ENCODE data around the gene MAP2K2. TPM values are rescaled to one million over a fixed set of nuclear protein-coding genes. Genes with fewer than 3 reads are reported as not detected.

The MAP2K2 gene
- total RNA-seq, 4 donors from 2014 or later, result 136 to 199 (median 195) TPM

GRCh38 chr19:4113398-4114088, 10.4 kb downstream of the MAP2K2 start:
- H3K27me3 ChIP-seq, result no peaks in the 10 kb centered on the region
- in situ Hi-C loops (cut with MboI; ENCODE audit: low pct_ligation_motif_present in 1 of 4, low pct_unique_long_range_greater_than_20kb in 1 of 4, low sequenced_read_pairs in 3 of 4) (no loop called here), intact Hi-C loops (cut with DNase I; ENCODE audit: low total_unique reads) (no loop called here)
- H3K9me3 ChIP-seq, result no peaks in the 10 kb centered on the region
- no peak overlapping the region for H3K4me3 ChIP-seq
- 69 to 83% methylated on average over 6 to 22 of the region's 22 CpGs for whole genome bisulfite sequencing, 2 donors (ENCODE audit: low coverage in 1 of 2)
- peaks cover 0 to 43% (median 13%) of the 10 kb centered on the region in 4 donors for H3K36me3 ChIP-seq
- H3K27ac ChIP-seq, result peak overlapping the region in 1 of 4 donors; percentile 35
- no peak for DNase-seq
- peaks cover 0 to 4% (median 1%) of the 10 kb centered on the region in 4 donors for H3K4me1 ChIP-seq
- TF ChIP-seq, protein P1, sequence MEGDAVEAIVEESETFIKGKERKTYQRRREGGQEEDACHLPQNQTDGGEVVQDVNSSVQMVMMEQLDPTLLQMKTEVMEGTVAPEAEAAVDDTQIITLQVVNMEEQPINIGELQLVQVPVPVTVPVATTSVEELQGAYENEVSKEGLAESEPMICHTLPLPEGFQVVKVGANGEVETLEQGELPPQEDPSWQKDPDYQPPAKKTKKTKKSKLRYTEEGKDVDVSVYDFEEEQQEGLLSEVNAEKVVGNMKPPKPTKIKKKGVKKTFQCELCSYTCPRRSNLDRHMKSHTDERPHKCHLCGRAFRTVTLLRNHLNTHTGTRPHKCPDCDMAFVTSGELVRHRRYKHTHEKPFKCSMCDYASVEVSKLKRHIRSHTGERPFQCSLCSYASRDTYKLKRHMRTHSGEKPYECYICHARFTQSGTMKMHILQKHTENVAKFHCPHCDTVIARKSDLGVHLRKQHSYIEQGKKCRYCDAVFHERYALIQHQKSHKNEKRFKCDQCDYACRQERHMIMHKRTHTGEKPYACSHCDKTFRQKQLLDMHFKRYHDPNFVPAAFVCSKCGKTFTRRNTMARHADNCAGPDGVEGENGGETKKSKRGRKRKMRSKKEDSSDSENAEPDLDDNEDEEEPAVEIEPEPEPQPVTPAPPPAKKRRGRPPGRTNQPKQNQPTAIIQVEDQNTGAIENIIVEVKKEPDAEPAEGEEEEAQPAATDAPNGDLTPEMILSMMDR (IDR thresholded peaks at IDR 0.05), result no peak
- TF ChIP-seq POLR2A (IDR thresholded peaks at IDR 0.05), result no peak
- no peak for TF ChIP-seq POLR2AphosphoS5 (IDR thresholded peaks at IDR 0.05)
- no peak for TF ChIP-seq EP300 (IDR thresholded peaks at IDR 0.05; ENCODE audit: low read depth)

- 95 to 100% methylated on average over 2 to 17 of the region's 17 CpGs for WGBS, 2 donors (ENCODE audit: low coverage in 1 of 2)
- DNase-seq, result no peak
- no peak overlapping the region for H3K27ac ChIP-seq
- H3K4me1 ChIP-seq, result peaks cover 0 to 4% (median 1%) of the 10 kb centered on the region in 4 donors
- H3K36me3 ChIP-seq, result peaks cover 0 to 40% (median 13%) of the 10 kb centered on the region in 4 donors
- in situ Hi-C loops (cut with MboI; ENCODE audit: low pct_ligation_motif_present in 1 of 4, low pct_unique_long_range_greater_than_20kb in 1 of 4, low sequenced_read_pairs in 3 of 4), result no loop called here
- no peaks in the 10 kb centered on the region for H3K27me3 ChIP-seq
- no peaks in the 10 kb centered on the region for H3K9me3 ChIP-seq
- H3K4me3 ChIP-seq, result no peak overlapping the region
- intact Hi-C loops (cut with DNase I; ENCODE audit: low total_unique reads), result no loop called here
- TF ChIP-seq POLR2AphosphoS5 (IDR thresholded peaks at IDR 0.05), result no peak
Measured at GRCh38 chr19:4112367-4112766, 11.6 kb downstream of the MAP2K2 start.

DNA sequence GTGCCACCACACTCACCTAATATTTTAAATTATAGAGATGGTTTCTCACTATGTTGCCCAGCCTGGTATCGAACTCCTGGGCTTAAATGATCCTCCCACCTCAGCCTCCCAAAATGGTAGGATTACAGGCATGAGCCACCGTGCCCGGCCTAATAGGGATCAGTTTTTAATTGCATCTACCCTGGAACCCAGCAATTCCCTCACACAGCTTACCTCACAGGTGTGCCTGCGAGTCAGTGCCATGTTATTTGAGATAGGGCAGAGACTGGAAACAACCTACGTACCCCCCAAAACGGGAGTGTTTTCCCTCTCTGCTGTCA, 14.3 kb downstream of the MAP2K2 start:
- peak overlapping the region in 1 of 4 donors; percentile 37 for H3K27ac ChIP-seq
- 83 to 89% methylated on average over 5 to 6 of the region's 6 CpGs for WGBS, 2 donors (ENCODE audit: low coverage in 1 of 2)

DNA sequence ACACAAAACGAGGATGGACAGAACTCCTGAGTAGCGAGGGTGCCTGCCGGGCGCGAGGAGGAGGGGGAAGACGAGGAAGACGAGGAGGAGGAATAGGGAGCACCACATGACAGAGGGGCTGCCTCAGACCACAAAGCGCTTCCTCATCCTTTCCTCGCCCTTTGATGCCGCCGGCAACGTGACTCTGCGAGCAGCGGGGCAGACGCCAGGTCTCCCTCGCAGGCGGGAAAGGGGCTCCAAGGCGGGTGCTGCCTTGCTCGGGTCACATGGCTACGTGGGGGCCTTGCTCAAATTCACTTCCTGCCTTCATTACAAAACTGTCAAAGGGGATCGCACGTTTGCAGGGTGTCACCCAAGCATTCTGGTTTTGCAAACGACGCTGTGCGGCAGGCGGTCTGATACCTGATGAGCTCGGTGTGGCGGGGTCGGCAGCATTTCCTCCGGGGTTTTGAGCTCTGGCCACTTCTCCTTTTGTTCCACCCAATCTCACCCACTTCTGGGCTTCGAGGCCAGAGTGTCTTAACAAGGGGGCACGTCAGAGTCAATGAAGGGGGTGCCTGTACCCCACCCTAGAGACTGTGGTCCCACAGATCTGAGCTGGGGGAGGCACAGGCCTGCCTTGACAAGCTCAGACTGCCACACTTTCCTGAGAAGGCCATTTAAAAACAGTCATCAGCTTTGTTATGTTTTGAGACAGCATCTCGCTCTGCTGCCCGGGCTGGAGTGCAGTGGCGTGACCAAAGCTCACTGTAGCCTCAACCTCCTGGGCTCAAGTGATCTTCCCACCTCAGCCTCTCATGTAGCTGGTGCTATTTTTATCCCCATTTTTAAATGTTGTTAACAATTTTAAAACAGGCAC, 14.9 kb downstream of the MAP2K2 start:
- DNase-seq, result peak; percentile 45
- WGBS, 2 donors (ENCODE audit: low coverage in 1 of 2), result 57 to 82% methylated on average over 3 to 35 of the region's 35 CpGs
- intact Hi-C loops (cut with DNase I; ENCODE audit: low total_unique reads) (no loop called here), in situ Hi-C loops (cut with MboI; ENCODE audit: low pct_ligation_motif_present in 1 of 4, low pct_unique_long_range_greater_than_20kb in 1 of 4, low sequenced_read_pairs in 3 of 4) (no loop called here)
- no peak for TF ChIP-seq EP300 (IDR thresholded peaks at IDR 0.05; ENCODE audit: low read depth)
- TF ChIP-seq POLR2AphosphoS5 (IDR thresholded peaks at IDR 0.05), result peak in 1 of 3 donors; percentile 9
- no peak for TF ChIP-seq POLR2A (IDR thresholded peaks at IDR 0.05)
- TF ChIP-seq, protein P1 (IDR thresholded peaks at IDR 0.05), result no peak
- peak overlapping the region in 1 of 4 donors; percentile 37 for H3K27ac ChIP-seq
- H3K4me3 ChIP-seq, result no peak overlapping the region
- H3K9me3 ChIP-seq, result no peaks in the 10 kb centered on the region
- peaks cover 0 to 27% (median 6%) of the 10 kb centered on the region in 4 donors for H3K36me3 ChIP-seq
- peaks cover 0 to 4% (median 0%) of the 10 kb centered on the region in 4 donors for H3K4me1 ChIP-seq
- H3K27me3 ChIP-seq, result no peaks in the 10 kb centered on the region

More for the DNA sequence above, 14.3 kb downstream of the MAP2K2 start:
- in situ Hi-C loops (cut with MboI; ENCODE audit: low pct_ligation_motif_present in 1 of 4, low pct_unique_long_range_greater_than_20kb in 1 of 4, low sequenced_read_pairs in 3 of 4) (no loop called here), intact Hi-C loops (cut with DNase I; ENCODE audit: low total_unique reads) (no loop called here)
- Histone ChIP-seq H3K9me3 (no peaks in the 10 kb centered on the region), H3K4me1 (peaks cover 0 to 4% (median 0%) of the 10 kb centered on the region in 4 donors), H3K4me3 (no peak overlapping the region), H3K36me3 (peaks cover 0 to 27% (median 6%) of the 10 kb centered on the region in 4 donors), H3K27me3 (no peaks in the 10 kb centered on the region)
- TF ChIP-seq, protein P1 (IDR thresholded peaks at IDR 0.05), result no peak
- no peak for TF ChIP-seq POLR2AphosphoS5 (IDR thresholded peaks at IDR 0.05)
- TF ChIP-seq POLR2A (IDR thresholded peaks at IDR 0.05), result no peak
- TF ChIP-seq EP300 (IDR thresholded peaks at IDR 0.05; ENCODE audit: low read depth), result no peak
- no peak for DNase-seq
